ENCODE results near the gene EIF4G3. TPM values are rescaled to one million over a fixed set of nuclear protein-coding genes. Genes with fewer than 3 reads are reported as not detected.
"Not testable (repeated sequence)": the region's sequence is repeated elsewhere in the genome, so short reads cannot be mapped to it uniquely, and the experiment has no call there.

The EIF4G3 gene
- total and polyA plus RNA-seq, 4 donors = 16.5 to 59.8 (median 33.4) TPM

- DNase-seq = no peak
Measured at GRCh38 chr1:21059021-21059420, 117.7 kb downstream of the EIF4G3 start.

GRCh38 chr1:21058035-21058793, 118.5 kb downstream of the EIF4G3 start:
- H3K36me3 ChIP-seq (ENCODE audit: control insufficient read depth in 4 of 4, insufficient read depth in 4 of 4, low read length in 4 of 4) = no peaks in the 10 kb centered on the region
- peaks cover 0 to 3% (median 0%) of the 10 kb centered on the region in 5 donors for H3K4me1 ChIP-seq (ENCODE audit: control insufficient read depth in 5 of 5, insufficient read depth in 5 of 5, low read length in 5 of 5)
- 68 to 71% methylated on average over 3 of the region's 3 CpGs for WGBS, 2 donors
- H3K9ac ChIP-seq (ENCODE audit: insufficient read depth in 1 of 2, low read length in 2 of 2) = no peak overlapping the region
- no peak overlapping the region for H3K4me3 ChIP-seq
- no peak for ATAC-seq (ENCODE audit: insufficient read depth, low FRiP score)
- no peak overlapping the region for H3K27ac ChIP-seq (ENCODE audit: low read depth in 1 of 2, low read length in 1 of 2)
- no peak for DNase-seq
- no peak for TF ChIP-seq CTCF (IDR thresholded peaks at IDR 0.05; ENCODE audit: control extremely low read depth, extremely low read depth)
- H3K9me3 ChIP-seq (ENCODE audit: control insufficient read depth in 4 of 4, insufficient read depth in 3 of 4, low read length in 3 of 4) = no peaks in the 10 kb centered on the region
- H3K27me3 ChIP-seq (ENCODE audit: control insufficient read depth in 3 of 3, insufficient read depth in 3 of 3, low read length in 2 of 3) = no peaks in the 10 kb centered on the region

More at GRCh38 chr1:21059021-21059420, 117.7 kb downstream of the EIF4G3 start:
- H3K4me3 ChIP-seq = no peak overlapping the region
- H3K27ac ChIP-seq (ENCODE audit: low read depth in 1 of 2, low read length in 1 of 2) = no peak overlapping the region
- no peaks in the 10 kb centered on the region for H3K27me3 ChIP-seq (ENCODE audit: control insufficient read depth in 3 of 3, insufficient read depth in 3 of 3, low read length in 2 of 3)
- TF ChIP-seq CTCF (IDR thresholded peaks at IDR 0.05; ENCODE audit: control extremely low read depth, extremely low read depth) = no peak
- H3K9me3 ChIP-seq (ENCODE audit: control insufficient read depth in 4 of 4, insufficient read depth in 3 of 4, low read length in 3 of 4) = no peaks in the 10 kb centered on the region
- no peak for ATAC-seq (ENCODE audit: insufficient read depth, low FRiP score)
- H3K9ac ChIP-seq (ENCODE audit: insufficient read depth in 1 of 2, low read length in 2 of 2) = no peak overlapping the region
- peaks cover 0 to 4% (median 0%) of the 10 kb centered on the region in 5 donors for H3K4me1 ChIP-seq (ENCODE audit: control insufficient read depth in 5 of 5, insufficient read depth in 5 of 5, low read length in 5 of 5)
- H3K36me3 ChIP-seq (ENCODE audit: control insufficient read depth in 4 of 4, insufficient read depth in 4 of 4, low read length in 4 of 4) = no peaks in the 10 kb centered on the region

GRCh38 chr1:21053189-21053928, 123.3 kb downstream of the EIF4G3 start:
- not testable (repeated sequence) for H3K27me3 ChIP-seq (ENCODE audit: control insufficient read depth in 3 of 3, insufficient read depth in 3 of 3, low read length in 2 of 3); H3K9me3 ChIP-seq (ENCODE audit: control insufficient read depth in 4 of 4, insufficient read depth in 3 of 4, low read length in 3 of 4); DNase-seq; H3K36me3 ChIP-seq (ENCODE audit: control insufficient read depth in 4 of 4, insufficient read depth in 4 of 4, low read length in 4 of 4); ATAC-seq (ENCODE audit: insufficient read depth, low FRiP score); H3K9ac ChIP-seq (ENCODE audit: insufficient read depth in 1 of 2, low read length in 2 of 2); H3K4me3 ChIP-seq; H3K27ac ChIP-seq (ENCODE audit: low read depth in 1 of 2, low read length in 1 of 2)
- H3K4me1 ChIP-seq (ENCODE audit: control insufficient read depth in 5 of 5, insufficient read depth in 5 of 5, low read length in 5 of 5) = peaks cover 0 to 22% (median 0%) of the 10 kb centered on the region in 5 donors
- 96 to 98% methylated on average over 23 to 52 of the region's 59 CpGs for WGBS, 2 donors

GRCh38 chr1:21052034-21052433, 124.7 kb downstream of the EIF4G3 start:
- no peak for TF ChIP-seq CTCF (IDR thresholded peaks at IDR 0.05; ENCODE audit: control extremely low read depth, extremely low read depth)
- Histone ChIP-seq H3K27ac (ENCODE audit: low read depth in 1 of 2, low read length in 1 of 2) (no peak overlapping the region), H3K9me3 (ENCODE audit: control insufficient read depth in 4 of 4, insufficient read depth in 3 of 4, low read length in 3 of 4) (no peaks in the 10 kb centered on the region), H3K4me3 (no peak overlapping the region), H3K4me1 (ENCODE audit: control insufficient read depth in 5 of 5, insufficient read depth in 5 of 5, low read length in 5 of 5) (peaks cover 0 to 28% (median 0%) of the 10 kb centered on the region in 5 donors), H3K27me3 (ENCODE audit: control insufficient read depth in 3 of 3, insufficient read depth in 3 of 3, low read length in 2 of 3) (no peaks in the 10 kb centered on the region), H3K9ac (ENCODE audit: insufficient read depth in 1 of 2, low read length in 2 of 2) (no peak overlapping the region), H3K36me3 (ENCODE audit: control insufficient read depth in 4 of 4, insufficient read depth in 4 of 4, low read length in 4 of 4) (peaks cover 0 to 2% (median 0%) of the 10 kb centered on the region in 4 donors)
- no peak for DNase-seq
- 67% methylated on average over 3 of the region's 3 CpGs for WGBS, 2 donors
- ATAC-seq (ENCODE audit: insufficient read depth, low FRiP score) = no peak
